Hematopoietic multipotent progenitor cell treated with erythropoietin and hydrocortisone succinate and interleukin-3 and kit ligand, for 4 days (in vitro differentiated cells): Measurements from ENCODE around the gene RIC8B.
"Not testable (repeated sequence)": the region's sequence is repeated elsewhere in the genome, so short reads cannot be mapped to it uniquely, and the experiment has no call there.

Experiments
- DNase-seq: peaks from one replicate; pipeline ENCODE4 v3.0.0-alpha.2; 2015

RIC8B gene

GRCh38 chr12:106774005-106774807 lies at the start of gene RIC8B:
TSS of gene RIC8B (plus strand) at chr12:106774682. CDS start at chr12:106774746, 64 bp downstream.
- DNase-seq, result peak; percentile 98

- no peak for DNase-seq
Measured at GRCh38 chr12:106724934-106725333, 49.5 kb upstream of the RIC8B start.

GRCh38 chr12:106726603-106727202 lies 47.8 kb upstream of the RIC8B start:
- not testable (repeated sequence) for DNase-seq

GRCh38 chr12:106729611-106730010 lies 44.9 kb upstream of the RIC8B start:
- DNase-seq, result no peak

GRCh38 chr12:106732890-106733289 lies 41.6 kb upstream of the RIC8B start:
- no peak for DNase-seq

- no peak for DNase-seq
Measured at GRCh38 chr12:106733660-106734059, 40.8 kb upstream of the RIC8B start.

GRCh38 chr12:106736051-106736957 lies 38.2 kb upstream of the RIC8B start:
- DNase-seq, result peak; percentile 27

- no peak for DNase-seq
Measured at GRCh38 chr12:106739318-106739717, 35.2 kb upstream of the RIC8B start.

GRCh38 chr12:106739815-106740530 lies 34.5 kb upstream of the RIC8B start:
- no peak for DNase-seq

GRCh38 chr12:106740818-106741217 lies 33.7 kb upstream of the RIC8B start:
- DNase-seq, result peak; percentile 26

GRCh38 chr12:106741247-106741646 lies 33.2 kb upstream of the RIC8B start:
- no peak for DNase-seq

- no peak for DNase-seq
Measured at GRCh38 chr12:106743270-106743988, 31.1 kb upstream of the RIC8B start.

GRCh38 chr12:106744600-106744999 lies 29.9 kb upstream of the RIC8B start:
- no peak for DNase-seq

GRCh38 chr12:106745181-106745745 lies 29.2 kb upstream of the RIC8B start:
- no peak for DNase-seq

GRCh38 chr12:106747973-106748436 lies 26.5 kb upstream of the RIC8B start:
- DNase-seq, result no peak

- DNase-seq, result no peak
Measured at GRCh38 chr12:106750524-106750923, 24.0 kb upstream of the RIC8B start.

- no peak for DNase-seq
Measured at GRCh38 chr12:106753526-106753925, 21.0 kb upstream of the RIC8B start.

- DNase-seq, result no peak
Measured at GRCh38 chr12:106754331-106754730, 20.2 kb upstream of the RIC8B start.

- no peak for DNase-seq
Measured at GRCh38 chr12:106757623-106758348, 16.7 kb upstream of the RIC8B start.

GRCh38 chr12:106758349-106759110 lies 16.0 kb upstream of the RIC8B start:
- DNase-seq, result no peak
